Small intestine (tissue), 7 donors: ENCODE data around the gene TGFBI. TPM values are rescaled to one million over a fixed set of nuclear protein-coding genes. Genes with fewer than 3 reads are reported as not detected.

Source experiments
- DNase-seq, 2 donors: peaks; one replicate each; pipeline versions ENCODE4 v3.0.0 to v3.0.0-alpha.2; 2013
- FAIRE-seq: peaks from 2 replicates; lab custom pipeline; 2012; peaks lifted over from hg19 to GRCh38; lab: Jason Lieb, UNC
- H3K27ac ChIP-seq, 3 donors: one replicate each; pipeline ENCODE4 v1.5.1; 2013; ENCODE audit warnings: low read length in 2 of 3, mild to moderate bottlenecking in 2 of 3, control low read depth in 1 of 3, inconsistent platforms in 1 of 3, low read depth in 1 of 3, moderate library complexity in 1 of 3
- H3K27me3 ChIP-seq, 3 donors: one replicate each; pipeline ENCODE4 v1.6.1; 2013; ENCODE audit warnings: low read length in 3 of 3, inconsistent platforms in 1 of 3; ENCODE audit not compliant: control insufficient read depth in 3 of 3, insufficient read depth in 3 of 3
- H3K36me3 ChIP-seq, 3 donors: one replicate each; pipeline ENCODE4 v1.6.1; 2013; ENCODE audit warnings: low read length in 3 of 3, inconsistent platforms in 1 of 3, low read depth in 1 of 3, mild to moderate bottlenecking in 1 of 3, moderate library complexity in 1 of 3; ENCODE audit not compliant: control insufficient read depth in 3 of 3, insufficient read depth in 2 of 3
- H3K4me1 ChIP-seq, 3 donors: one replicate each; pipeline ENCODE4 v1.6.1; 2013; ENCODE audit warnings: low read length in 2 of 3, inconsistent platforms in 1 of 3, low read depth in 1 of 3, mild to moderate bottlenecking in 1 of 3, moderate library complexity in 1 of 3; ENCODE audit not compliant: control insufficient read depth in 3 of 3, insufficient read depth in 2 of 3
- H3K4me3 ChIP-seq, 3 donors: one replicate each; pipeline ENCODE4 v1.5.1; 2013; ENCODE audit warnings: low read length in 3 of 3, control low read depth in 1 of 3, inconsistent platforms in 1 of 3, low read depth in 1 of 3, mild to moderate bottlenecking in 1 of 3, moderate library complexity in 1 of 3
- H3K9me3 ChIP-seq, 2 donors: one replicate each; pipeline ENCODE4 v1.6.1; 2013; ENCODE audit warnings: low read depth in 1 of 2, low read length in 1 of 2; ENCODE audit not compliant: control insufficient read depth in 2 of 2, insufficient read depth in 1 of 2
- WGBS, 3 donors: extraction: QIAGEN DNeasy Blood & Tissue Kit; methylation state at CpG; one replicate each; pipeline ENCODE4 v1.1.7; 2013; 5-methylcytosine and 5-hydroxymethylcytosine counted together
- polyA plus RNA-seq, 4 donors: library from polyadenylated mRNA; stranded (reverse) in 3 of 4; unstranded in 1 of 4; fragments of 200-250 nt in 3 of 4; fragments of 120-200 nt in 1 of 4; gene quantifications; one replicate each; pipeline versions ENCODE4 v1.2.1 to v1.2.3, GENCODE V29; 2013
- donor health status: healthy with polysubstance abuse.
- donor health status: control.
- donor health status: control.
- donor health status: Bipolar disorder and iron deficiency.
- donor health status: healthy.

TGFBI gene
- polyA plus RNA-seq, 4 donors: 4.2 to 114 (median 48.3) TPM

- Histone ChIP-seq H3K9me3 (no peaks in the 10 kb centered on the region), H3K27me3 (no peaks in the 10 kb centered on the region), H3K27ac (no peak overlapping the region), H3K4me1 (peaks cover 0 to 6% (median 6%) of the 10 kb centered on the region in 3 donors), H3K4me3 (no peak overlapping the region), H3K36me3 (no peaks in the 10 kb centered on the region)
- DNase-seq (no peak), FAIRE-seq (no peak)
- WGBS, 3 donors: 89 to 94% (median 89%) methylated on average over 2 of the region's 2 CpGs
These were observed 12.7 kb upstream of the TGFBI start for GRCh38 chr5:136015966-136016650.

- Histone ChIP-seq H3K27me3 (no peaks in the 10 kb centered on the region), H3K4me3 (no peak overlapping the region), H3K9me3 (no peaks in the 10 kb centered on the region), H3K4me1 (peaks cover 0 to 6% (median 6%) of the 10 kb centered on the region in 3 donors), H3K36me3 (no peaks in the 10 kb centered on the region), H3K27ac (peak overlapping the region in 1 of 3 donors; percentile 4)
- FAIRE-seq: no peak
- DNase-seq: no peak
- 55 to 70% (median 57%) methylated on average over 2 of the region's 2 CpGs for WGBS, 3 donors
These were observed 11.8 kb upstream of the TGFBI start for GRCh38 chr5:136016945-136017530.

GRCh38 chr5:136018814-136019783 lies 9.7 kb upstream of the TGFBI start:
- no peak for FAIRE-seq

GRCh38 chr5:136020001-136020382 lies 8.8 kb upstream of the TGFBI start:
- no peak for DNase-seq
- 70 to 81% (median 75%) methylated on average over 2 of the region's 2 CpGs for WGBS, 3 donors
- Histone ChIP-seq H3K27ac (peak overlapping the region in 2 of 3 donors; percentile 18 to 78), H3K9me3 (no peaks in the 10 kb centered on the region), H3K4me1 (peaks cover 0 to 6% (median 6%) of the 10 kb centered on the region in 3 donors), H3K36me3 (no peaks in the 10 kb centered on the region), H3K4me3 (no peak overlapping the region), H3K27me3 (no peaks in the 10 kb centered on the region)
- FAIRE-seq: no peak

More at GRCh38 chr5:136018814-136019783, 9.7 kb upstream of the TGFBI start:
- peak overlapping the region in 2 of 3 donors; percentile 30 to 78 for H3K27ac ChIP-seq
- WGBS, 3 donors: 60 to 70% (median 64%) methylated on average over 11 of the region's 11 CpGs
- H3K4me3 ChIP-seq: no peak overlapping the region
- DNase-seq: peak in 1 of 2 donors; percentile 44
- H3K4me1 ChIP-seq: peaks cover 0 to 6% (median 6%) of the 10 kb centered on the region in 3 donors
- no peaks in the 10 kb centered on the region for H3K27me3 ChIP-seq
- no peaks in the 10 kb centered on the region for H3K9me3 ChIP-seq
- no peaks in the 10 kb centered on the region for H3K36me3 ChIP-seq

GRCh38 chr5:136020383-136021015 lies 8.3 kb upstream of the TGFBI start:
- no peak for DNase-seq
- no peak for FAIRE-seq

GRCh38 chr5:136021016-136021405 lies 7.8 kb upstream of the TGFBI start:
- FAIRE-seq (no peak), DNase-seq (no peak)
- Histone ChIP-seq H3K36me3 (no peaks in the 10 kb centered on the region), H3K9me3 (no peaks in the 10 kb centered on the region), H3K27ac (no peak overlapping the region), H3K4me1 (peaks cover 0 to 6% (median 6%) of the 10 kb centered on the region in 3 donors), H3K27me3 (no peaks in the 10 kb centered on the region), H3K4me3 (no peak overlapping the region)
- 59 to 70% (median 70%) methylated on average over 4 of the region's 4 CpGs for WGBS, 3 donors

More at GRCh38 chr5:136020383-136021015, 8.3 kb upstream of the TGFBI start:
- H3K27me3 ChIP-seq: no peaks in the 10 kb centered on the region
- H3K27ac ChIP-seq: peak overlapping the region in 1 of 3 donors; percentile 32
- H3K9me3 ChIP-seq: no peaks in the 10 kb centered on the region
- H3K36me3 ChIP-seq: no peaks in the 10 kb centered on the region
- peaks cover 0 to 6% (median 6%) of the 10 kb centered on the region in 3 donors for H3K4me1 ChIP-seq
- H3K4me3 ChIP-seq: no peak overlapping the region
- 57 to 70% (median 61%) methylated on average over 10 of the region's 10 CpGs for WGBS, 3 donors

GRCh38 chr5:136022965-136023364 lies 5.8 kb upstream of the TGFBI start:
- 87 to 91% (median 91%) methylated on average over 7 of the region's 7 CpGs for WGBS, 3 donors
- FAIRE-seq: no peak
- Histone ChIP-seq H3K36me3 (no peaks in the 10 kb centered on the region), H3K9me3 (no peaks in the 10 kb centered on the region), H3K4me1 (peaks cover 0 to 6% (median 6%) of the 10 kb centered on the region in 3 donors), H3K27ac (no peak overlapping the region), H3K4me3 (no peak overlapping the region), H3K27me3 (peaks cover 0 to 8% (median 0%) of the 10 kb centered on the region in 3 donors)
- no peak for DNase-seq
